ENCODE measurements around the gene WNK4. TPM values are rescaled to one million over a fixed set of nuclear protein-coding genes. Genes with fewer than 3 reads are reported as not detected.
A peak's percentile ranks its signal among the peaks of the same experiment; 100 is the strongest.

WNK4 gene
- total and polyA plus RNA-seq, 2 experiments from 2014 or later, result 0.10 to 0.65 TPM

DNA sequence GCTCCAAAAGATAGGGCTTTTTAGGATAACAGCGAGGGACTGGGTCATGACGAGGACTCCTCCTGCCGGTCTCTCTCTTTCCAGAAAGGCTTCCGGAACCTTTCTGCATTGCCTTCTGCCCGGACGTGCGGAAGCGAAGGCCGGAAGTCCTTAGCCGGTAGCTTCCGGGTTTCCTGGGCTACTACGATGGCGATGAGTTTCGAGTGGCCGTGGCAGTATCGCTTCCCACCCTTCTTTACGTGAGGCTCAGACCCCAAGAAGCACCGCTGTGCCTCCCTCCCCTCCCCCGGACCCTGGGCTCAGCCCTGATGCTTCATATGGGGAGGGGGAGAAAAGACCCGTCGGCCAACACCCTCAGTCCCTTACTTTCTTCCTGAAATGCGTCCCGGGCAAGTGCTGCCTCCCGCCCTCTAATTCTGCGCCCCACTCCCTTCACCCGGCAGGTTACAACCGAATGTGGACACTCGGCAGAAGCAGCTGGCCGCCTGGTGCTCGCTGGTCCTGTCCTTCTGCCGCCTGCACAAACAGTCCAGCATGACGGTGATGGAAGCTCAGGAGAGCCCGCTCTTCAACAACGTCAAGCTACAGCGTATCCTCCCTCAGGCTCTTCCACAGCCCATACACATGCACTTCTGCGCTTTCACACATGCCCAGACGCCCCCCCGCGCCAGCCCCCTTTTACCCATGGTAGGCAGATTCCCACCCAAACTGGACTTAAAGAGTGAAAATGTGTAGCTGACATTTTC is 6.9 kb upstream of the WNK4 start, which contains the start of gene VPS25:
Gene VPS25, plus strand, starts transcription at position 160 of the 746 bp plus-strand sequence. Its CDS starts 27 bp downstream, at position 187.
- Histone ChIP-seq H3K9me2 (ENCODE audit: insufficient read depth) (no peaks in the 10 kb centered on the region), H2AFZ (peak within 1 kb of the TSS; percentile 99), H3K79me2 (replicated peaks; ENCODE audit: insufficient read depth) (0 out of 2 replicates have a peak, but pooled peaks cover 6% of the 10 kb centered on the region), H4K20me1 (replicated peaks; ENCODE audit: insufficient read depth) (no peaks in the 10 kb centered on the region), H3K27ac (ENCODE audit: low read depth) (peak within 1 kb of the TSS; percentile 73), H3F3A (replicated peaks; ENCODE audit: low read depth) (no peaks in the 10 kb centered on the region), H3K4me1 (ENCODE audit: insufficient read depth) (0 out of 2 replicates have a peak, but pooled peaks cover 5% of the 10 kb centered on the region), H3K27me3 (ENCODE audit: insufficient read depth) (no peaks in the 10 kb centered on the region), H3K36me3 (ENCODE audit: insufficient read depth) (peaks cover 9% of the 10 kb centered on the region; the same call in 1 of the 2 replicates), H3K4me3 (peak within 1 kb of the TSS; percentile 97), H3K4me2 (peak within 1 kb of the TSS; percentile 95)
- DNase-seq (ENCODE audit: low spot score) (peak; percentile 89), ATAC-seq (peak; percentile 99)
- Mint-ChIP-seq H3K36me3 (ENCODE audit: low read depth) (peaks cover 35% of the 10 kb centered on the region), H3K9me3 (no peaks in the 10 kb centered on the region), H3K4me3 (peak within 1 kb of the TSS; percentile 98), H3K27me3 (ENCODE audit: insufficient read depth, low read depth, poor library complexity) (peaks cover 15% of the 10 kb centered on the region), H3K4me1 (peaks cover 11% of the 10 kb centered on the region), H3K27ac (peak within 1 kb of the TSS; percentile 94)
- peak in 1 of 2 experiments; percentile 32; a peak in 2 of 4 replicates for TF ChIP-seq CTCF (conservative IDR thresholded peaks at IDR 0.05; ENCODE audit: low read depth in 2 of 2)
- TF ChIP-seq EZH2phosphoT487 (IDR thresholded peaks at IDR 0.05; ENCODE audit: unreplicated experiment), result no peak
- peak; percentile 64 for TF ChIP-seq CREB1 (CRISPR knock-in tag; IDR thresholded peaks at IDR 0.05; ENCODE audit: low read depth)
- no peak for TF ChIP-seq ZNF462 (CRISPR knock-in tag; IDR thresholded peaks at IDR 0.05)
- TF ChIP-seq STAT1 (IDR thresholded peaks at IDR 0.05; ENCODE audit: unreplicated experiment), result no peak
- TF ChIP-seq REST (IDR thresholded peaks at IDR 0.05; ENCODE audit: unreplicated experiment), result peak; percentile 6
- TF ChIP-seq ZNF114 (CRISPR knock-in tag; IDR thresholded peaks at IDR 0.05), result no peak
- no peak for TF ChIP-seq EZH2 (IDR thresholded peaks at IDR 0.05; ENCODE audit: low read depth, unreplicated experiment)
- TF ChIP-seq JUNB (IDR thresholded peaks at IDR 0.05; ENCODE audit: unreplicated experiment), result no peak
- no peak for TF ChIP-seq NANOG (IDR thresholded peaks at IDR 0.05; ENCODE audit: borderline replicate concordance)
- TF ChIP-seq POLR2AphosphoS5 (IDR thresholded peaks at IDR 0.05; ENCODE audit: low read depth), result peak; percentile 91
- TF ChIP-seq ZNF331 (CRISPR knock-in tag; IDR thresholded peaks at IDR 0.05; ENCODE audit: low read depth), result no peak
- TF ChIP-seq ETS1 (IDR thresholded peaks at IDR 0.05), result peak; percentile 74; the same call in 1 of the 2 replicates

Measured in GM23338 (cell line).